GM23248 (cell line): Measurements from ENCODE around the gene GNS. TPM values are rescaled to one million over a fixed set of nuclear protein-coding genes. Genes with fewer than 3 reads are reported as not detected.

Experiments
- DNase-seq: peaks from one replicate; pipeline ENCODE4 v3.0.0-alpha.2; 2015
- H2AFZ ChIP-seq: fragments of 200-600 bp; sonication (generic); 2 replicates; pipeline ENCODE4 v1.6.1; 2016; ENCODE audit warnings: antibody characterized with exemption
- H3F3A ChIP-seq: fragments of 200-600 bp; sonication (generic); 2 replicates; pipeline ENCODE4 v1.6.1; 2016; ENCODE audit warnings: mild to moderate bottlenecking, antibody characterized with exemption, mixed run types; ENCODE audit not compliant: insufficient read depth
- H3K27ac ChIP-seq: fragments of 200-600 bp; sonication (generic); 2 replicates; pipeline ENCODE4 v1.5.1; 2016; ENCODE audit warnings: mild to moderate bottlenecking
- H3K27me3 ChIP-seq: fragments of 200-600 bp; sonication (generic); replicated peaks from 2 replicates; pipeline ENCODE4 v1.6.1; 2016; ENCODE audit warnings: mild to moderate bottlenecking; ENCODE audit not compliant: insufficient read depth
- H3K36me3 ChIP-seq: fragments of 200-600 bp; sonication (generic); 2 replicates; pipeline ENCODE4 v1.6.1; 2016; ENCODE audit warnings: low read depth, mild to moderate bottlenecking
- H3K4me1 ChIP-seq: fragments of 200-600 bp; sonication (generic); 2 replicates; pipeline ENCODE4 v1.6.1; 2016; ENCODE audit warnings: mild to moderate bottlenecking; ENCODE audit not compliant: insufficient read depth
- H3K4me2 ChIP-seq: fragments of 200-600 bp; sonication (generic); one replicate; pipeline ENCODE4 v1.6.1; 2016; ENCODE audit warnings: mild to moderate bottlenecking; ENCODE audit not compliant: unreplicated experiment
- H3K4me3 ChIP-seq: fragments of 200-600 bp; sonication (generic); 2 replicates; pipeline ENCODE4 v1.5.1; 2016; ENCODE audit warnings: mild to moderate bottlenecking
- H3K79me2 ChIP-seq: fragments of 200-600 bp; sonication (generic); 2 replicates; pipeline ENCODE4 v1.6.1; 2016; ENCODE audit warnings: mild to moderate bottlenecking; ENCODE audit not compliant: insufficient read depth
- H3K9ac ChIP-seq: fragments of 200-600 bp; sonication (generic); 2 replicates; pipeline ENCODE4 v1.6.1; 2016; ENCODE audit warnings: mild to moderate bottlenecking
- H3K9me2 ChIP-seq: fragments of 200-600 bp; sonication (generic); 2 replicates; pipeline ENCODE4 v1.6.1; 2016; ENCODE audit warnings: mixed run types, mild to moderate bottlenecking, moderate library complexity; ENCODE audit not compliant: insufficient read depth
- H3K9me3 ChIP-seq: fragments of 200-600 bp; sonication (generic); one replicate; pipeline ENCODE4 v1.6.1; 2017; ENCODE audit warnings: low read depth
- H4K20me1 ChIP-seq: fragments of 200-600 bp; sonication (generic); 2 replicates; pipeline ENCODE4 v1.6.0; 2016; ENCODE audit not compliant: insufficient read depth
- EZH2 ChIP-seq: fragments of 200-600 bp; sonication (generic); IDR thresholded peaks from 2 replicates; pipeline ENCODE4 v1.6.1; 2018; ENCODE audit warnings: antibody characterized with exemption, mild to moderate bottlenecking; ENCODE audit not compliant: insufficient read depth, poor library complexity, severe bottlenecking
- EZH2phosphoT487 ChIP-seq: fragments of 200-600 bp; sonication (generic); IDR thresholded peaks from 2 replicates; pipeline ENCODE4 v1.6.1; 2018; ENCODE audit warnings: antibody characterized with exemption, moderate library complexity, mild to moderate bottlenecking, low read depth; ENCODE audit not compliant: insufficient read depth
- WGBS, 2 experiments: methylation state at CpG; one replicate each; pipeline ENCODE4 v1.1.6; 2015 to 2017; ENCODE audit warnings: low lambda C conversion rate in 2 of 2, low coverage in 1 of 2; ENCODE audit errors: missing lambda C conversion rate in 2 of 2; 5-methylcytosine and 5-hydroxymethylcytosine counted together
- in situ Hi-C: fragments of 300-500 bp; cut with MboI; formaldehyde crosslinking; loops from 2 replicates; pipeline ENCODE4 v1.15.0; 2020
- polyA plus RNA-seq: library from polyadenylated mRNA; unstranded; fragments of >200 nt; fragmentation: Nextera tagmentation; extraction: Ambion mirVana; gene quantifications from 2 replicates; pipeline ENCODE4 v1.2.1, GENCODE V29; 2016
- total RNA-seq: library from RNA; depleted of rRNA; stranded (reverse); fragments of >200 nt; shearing (Covaris generic); gene quantifications from 2 replicates; pipeline ENCODE4 v1.2.3, GENCODE V29; 2014

Gene GNS
- total and polyA plus RNA-seq, 2 experiments from 2014 or later: 76.6 to 129 TPM

- Histone ChIP-seq H3K36me3 (peaks cover 8% of the 10 kb centered on the region; the same call in 1 of the 2 replicates), H2AFZ (no peak overlapping the region), H3F3A (no peaks in the 10 kb centered on the region), H3K4me2 (no peak overlapping the region), H3K4me1 (no peaks in the 10 kb centered on the region), H4K20me1 (no peaks in the 10 kb centered on the region), H3K9me2 (no peaks in the 10 kb centered on the region), H3K79me2 (no peaks in the 10 kb centered on the region), H3K9ac (no peak overlapping the region), H3K27ac (no peak overlapping the region), H3K27me3 (no peaks in the 10 kb centered on the region), H3K4me3 (no peak overlapping the region), H3K9me3 (no peaks in the 10 kb centered on the region)
- no peak for DNase-seq
- in situ Hi-C loops: no loop called here
- TF ChIP-seq EZH2phosphoT487 (no peak), EZH2 (no peak)
These were observed 45.8 kb downstream of the GNS start for GRCh38 chr12:64713376-64713775.

- WGBS, 2 experiments: 97 to 98% methylated on average over 2 of the region's 2 CpGs
- DNase-seq: no peak
- H3K9me2 ChIP-seq: no peaks in the 10 kb centered on the region
- no peaks in the 10 kb centered on the region for H3K4me1 ChIP-seq
- no peaks in the 10 kb centered on the region for H3K79me2 ChIP-seq
- no peak overlapping the region for H3K9ac ChIP-seq
- H3F3A ChIP-seq: no peaks in the 10 kb centered on the region
- no peaks in the 10 kb centered on the region for H4K20me1 ChIP-seq
- 0 out of 2 replicates have a peak, but pooled peaks cover 2% of the 10 kb centered on the region for H3K36me3 ChIP-seq
- H3K4me2 ChIP-seq: no peak overlapping the region
- H3K27me3 ChIP-seq: no peaks in the 10 kb centered on the region
- no peaks in the 10 kb centered on the region for H3K9me3 ChIP-seq
- no peak overlapping the region for H3K27ac ChIP-seq
- H2AFZ ChIP-seq: no peak overlapping the region
- in situ Hi-C loops: no loop called here
- no peak for TF ChIP-seq EZH2phosphoT487
- no peak for TF ChIP-seq EZH2
- no peak overlapping the region for H3K4me3 ChIP-seq
These were observed 49.8 kb downstream of the GNS start for GRCh38 chr12:64709429-64709828.

- Histone ChIP-seq H3K4me2 (no peak overlapping the region), H3F3A (no peaks in the 10 kb centered on the region), H2AFZ (no peak overlapping the region), H3K27me3 (no peaks in the 10 kb centered on the region), H3K27ac (no peak overlapping the region), H3K4me3 (no peak overlapping the region), H3K4me1 (no peaks in the 10 kb centered on the region), H3K9ac (no peak overlapping the region), H3K79me2 (no peaks in the 10 kb centered on the region), H3K9me3 (no peaks in the 10 kb centered on the region), H3K36me3 (0 out of 2 replicates have a peak, but pooled peaks cover 2% of the 10 kb centered on the region), H4K20me1 (no peaks in the 10 kb centered on the region), H3K9me2 (no peaks in the 10 kb centered on the region)
- TF ChIP-seq EZH2: no peak
- no peak for TF ChIP-seq EZH2phosphoT487
- no peak for DNase-seq
- in situ Hi-C loops: no loop called here
- 75 to 83% methylated on average over 2 of the region's 2 CpGs for WGBS, 2 experiments
These were observed 51.3 kb downstream of the GNS start for GRCh38 chr12:64707926-64708325.

- in situ Hi-C loops: no loop called here
These were observed 51.8 kb downstream of the GNS start for GRCh38 chr12:64707362-64707761.

GRCh38 chr12:64706857-64707256 lies 52.3 kb downstream of the GNS start:
- H4K20me1 ChIP-seq: no peaks in the 10 kb centered on the region
- no peak overlapping the region for H3K4me3 ChIP-seq
- no peak overlapping the region for H3K27ac ChIP-seq
- no peaks in the 10 kb centered on the region for H3K27me3 ChIP-seq
- H2AFZ ChIP-seq: no peak overlapping the region
- H3K4me1 ChIP-seq: no peaks in the 10 kb centered on the region
- WGBS, 2 experiments: 30 to 34% methylated on average over 5 of the region's 5 CpGs
- no peak for DNase-seq
- H3K9me2 ChIP-seq: no peaks in the 10 kb centered on the region
- no peaks in the 10 kb centered on the region for H3K79me2 ChIP-seq
- H3K36me3 ChIP-seq: no peaks in the 10 kb centered on the region
- no peaks in the 10 kb centered on the region for H3K9me3 ChIP-seq
- in situ Hi-C loops: no loop called here
- TF ChIP-seq EZH2phosphoT487 (no peak), EZH2 (no peak)
- H3K4me2 ChIP-seq: no peak overlapping the region
- no peaks in the 10 kb centered on the region for H3F3A ChIP-seq
- H3K9ac ChIP-seq: no peak overlapping the region

More at GRCh38 chr12:64707362-64707761, 51.8 kb downstream of the GNS start:
- H3K4me3 ChIP-seq: no peak overlapping the region
- H3K9ac ChIP-seq: no peak overlapping the region
- no peak overlapping the region for H2AFZ ChIP-seq
- no peak for DNase-seq
- no peak overlapping the region for H3K4me2 ChIP-seq
- no peaks in the 10 kb centered on the region for H4K20me1 ChIP-seq
- H3K36me3 ChIP-seq: no peaks in the 10 kb centered on the region
- 39 to 49% methylated on average over 4 of the region's 4 CpGs for WGBS, 2 experiments
- TF ChIP-seq EZH2 (no peak), EZH2phosphoT487 (no peak)
- no peak overlapping the region for H3K27ac ChIP-seq
- no peaks in the 10 kb centered on the region for H3K9me3 ChIP-seq
- H3K9me2 ChIP-seq: no peaks in the 10 kb centered on the region
- no peaks in the 10 kb centered on the region for H3K27me3 ChIP-seq
- H3K79me2 ChIP-seq: no peaks in the 10 kb centered on the region
- no peaks in the 10 kb centered on the region for H3K4me1 ChIP-seq
- no peaks in the 10 kb centered on the region for H3F3A ChIP-seq
